ENCODE results near the gene ICA1. TPM values are rescaled to one million over a fixed set of nuclear protein-coding genes. Genes with fewer than 3 reads are reported as not detected.

Gene ICA1
- total RNA-seq, 3 donors from 2014 or later: 22.1 to 70.1 (median 45.7) TPM

DNA sequence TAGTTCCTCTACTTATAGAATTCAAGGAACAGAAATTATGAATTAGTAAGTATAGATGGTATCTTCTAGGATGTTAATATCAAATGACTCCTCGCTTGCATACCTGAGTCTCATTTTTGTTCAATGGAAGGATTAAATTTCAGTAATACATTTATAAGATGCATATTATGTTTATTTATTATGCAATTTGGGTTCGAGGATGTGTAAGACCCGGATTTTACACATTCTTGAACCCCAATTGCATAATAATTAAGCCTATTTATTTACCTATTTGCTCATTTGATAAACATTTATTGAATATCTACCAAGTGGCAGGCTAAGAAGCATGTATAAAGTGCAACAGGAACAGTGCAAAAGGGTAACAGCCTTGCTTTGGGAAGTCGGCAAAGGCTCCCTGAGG is 52.6 kb downstream of the ICA1 start:
- DNase-seq (ENCODE audit: low spot score in 2 of 2): no peak
- H3K9me3 ChIP-seq: no peaks in the 10 kb centered on the region
- H3K27ac ChIP-seq: no peak overlapping the region
- H3K4me3 ChIP-seq: no peak overlapping the region
- intact Hi-C loops (cut with DNase I; ENCODE audit: low total_unique reads): no loop called here
- H3K36me3 ChIP-seq: no peaks in the 10 kb centered on the region
- no peaks in the 10 kb centered on the region for H3K27me3 ChIP-seq
- TF ChIP-seq POLR2AphosphoS5 (IDR thresholded peaks at IDR 0.05) (no peak), POLR2A (IDR thresholded peaks at IDR 0.05) (no peak)
- TF ChIP-seq, protein P1, sequence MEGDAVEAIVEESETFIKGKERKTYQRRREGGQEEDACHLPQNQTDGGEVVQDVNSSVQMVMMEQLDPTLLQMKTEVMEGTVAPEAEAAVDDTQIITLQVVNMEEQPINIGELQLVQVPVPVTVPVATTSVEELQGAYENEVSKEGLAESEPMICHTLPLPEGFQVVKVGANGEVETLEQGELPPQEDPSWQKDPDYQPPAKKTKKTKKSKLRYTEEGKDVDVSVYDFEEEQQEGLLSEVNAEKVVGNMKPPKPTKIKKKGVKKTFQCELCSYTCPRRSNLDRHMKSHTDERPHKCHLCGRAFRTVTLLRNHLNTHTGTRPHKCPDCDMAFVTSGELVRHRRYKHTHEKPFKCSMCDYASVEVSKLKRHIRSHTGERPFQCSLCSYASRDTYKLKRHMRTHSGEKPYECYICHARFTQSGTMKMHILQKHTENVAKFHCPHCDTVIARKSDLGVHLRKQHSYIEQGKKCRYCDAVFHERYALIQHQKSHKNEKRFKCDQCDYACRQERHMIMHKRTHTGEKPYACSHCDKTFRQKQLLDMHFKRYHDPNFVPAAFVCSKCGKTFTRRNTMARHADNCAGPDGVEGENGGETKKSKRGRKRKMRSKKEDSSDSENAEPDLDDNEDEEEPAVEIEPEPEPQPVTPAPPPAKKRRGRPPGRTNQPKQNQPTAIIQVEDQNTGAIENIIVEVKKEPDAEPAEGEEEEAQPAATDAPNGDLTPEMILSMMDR (IDR thresholded peaks at IDR 0.05): no peak
- H3K4me1 ChIP-seq: peaks cover 0 to 3% of the 10 kb centered on the region in 2 donors

DNA sequence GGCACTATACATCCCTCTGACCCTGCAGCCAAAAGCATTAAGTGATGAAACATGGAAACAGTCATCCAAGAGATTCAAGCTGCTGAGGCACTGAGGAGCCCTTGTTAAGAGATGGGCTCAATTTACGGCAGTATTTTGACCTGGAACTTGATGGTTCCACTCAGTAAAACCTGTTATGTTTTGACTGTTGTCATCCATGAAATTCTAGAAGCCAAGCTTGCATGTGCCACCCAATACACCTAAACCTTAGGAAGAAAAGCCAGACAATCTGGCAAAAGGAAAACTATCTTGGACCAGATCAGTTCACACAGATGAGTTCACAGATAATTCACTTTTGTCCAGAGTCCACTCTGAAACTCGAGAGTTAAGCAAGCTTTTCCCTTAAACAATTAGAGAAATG is 53.2 kb downstream of the ICA1 start:
- intact Hi-C loops (cut with DNase I; ENCODE audit: low total_unique reads): no loop called here
- Histone ChIP-seq H3K4me1 (peaks cover 0 to 3% of the 10 kb centered on the region in 2 donors), H3K36me3 (no peaks in the 10 kb centered on the region), H3K9me3 (no peaks in the 10 kb centered on the region), H3K4me3 (no peak overlapping the region), H3K27me3 (no peaks in the 10 kb centered on the region), H3K27ac (no peak overlapping the region)
- no peak for DNase-seq (ENCODE audit: low spot score in 2 of 2)
- TF ChIP-seq, protein P1 (IDR thresholded peaks at IDR 0.05): no peak
- TF ChIP-seq POLR2A (IDR thresholded peaks at IDR 0.05): no peak
- no peak for TF ChIP-seq POLR2AphosphoS5 (IDR thresholded peaks at IDR 0.05)

DNA sequence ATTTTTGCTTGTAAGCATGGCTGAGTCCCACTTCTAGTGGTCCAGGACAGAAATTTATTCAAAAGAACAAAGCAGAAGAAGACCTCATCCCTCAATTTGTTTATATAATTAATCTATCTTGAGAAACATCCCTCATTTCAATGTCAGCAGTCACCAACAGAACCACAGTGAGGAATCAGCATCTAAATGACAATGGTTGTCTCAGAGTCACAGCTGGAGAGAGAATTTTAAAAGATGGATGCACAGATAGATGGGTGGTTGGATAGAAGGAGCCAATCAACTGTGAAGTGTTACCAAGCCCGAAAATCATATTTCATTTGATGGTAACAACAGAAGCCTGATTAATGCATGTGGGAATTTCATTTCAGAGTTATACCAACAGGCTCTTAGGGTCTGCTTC is 55.0 kb downstream of the ICA1 start:
- H3K27ac ChIP-seq: no peak overlapping the region
- H3K36me3 ChIP-seq: no peaks in the 10 kb centered on the region
- intact Hi-C loops (cut with DNase I; ENCODE audit: low total_unique reads): no loop called here
- H3K4me1 ChIP-seq: peaks cover 0 to 3% of the 10 kb centered on the region in 2 donors
- no peak for TF ChIP-seq POLR2AphosphoS5 (IDR thresholded peaks at IDR 0.05)
- no peak for TF ChIP-seq POLR2A (IDR thresholded peaks at IDR 0.05)
- TF ChIP-seq, protein P1 (IDR thresholded peaks at IDR 0.05): no peak
- H3K9me3 ChIP-seq: no peaks in the 10 kb centered on the region
- no peak overlapping the region for H3K4me3 ChIP-seq
- no peaks in the 10 kb centered on the region for H3K27me3 ChIP-seq
- DNase-seq (ENCODE audit: low spot score in 2 of 2): no peak

DNA sequence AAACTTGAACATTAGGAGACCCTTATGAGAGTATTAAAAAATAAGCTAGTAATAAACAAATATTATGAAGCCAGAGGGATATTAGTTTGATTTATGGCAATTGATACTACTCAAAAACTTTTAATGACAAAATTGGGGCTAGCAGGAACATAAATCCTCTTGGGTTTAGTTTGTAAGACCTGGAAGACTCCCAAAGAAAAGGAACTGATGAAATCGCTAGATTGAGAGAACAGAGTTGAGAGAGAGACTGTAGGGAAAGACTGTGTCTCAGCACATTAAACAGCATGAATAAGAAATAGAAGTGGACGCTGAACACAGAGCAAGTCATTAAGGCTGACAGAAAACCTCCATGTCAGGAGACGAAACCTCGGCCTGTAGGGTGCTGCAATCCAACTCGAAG is 56.4 kb downstream of the ICA1 start:
- H3K27ac ChIP-seq: peak overlapping the region in 1 of 2 donors; percentile 76
- intact Hi-C loops (cut with DNase I; ENCODE audit: low total_unique reads): no loop called here
- TF ChIP-seq, protein P1 (IDR thresholded peaks at IDR 0.05): no peak
- TF ChIP-seq POLR2A (IDR thresholded peaks at IDR 0.05) (no peak), POLR2AphosphoS5 (IDR thresholded peaks at IDR 0.05) (no peak)
- H3K36me3 ChIP-seq: no peaks in the 10 kb centered on the region
- H3K9me3 ChIP-seq: no peaks in the 10 kb centered on the region
- H3K4me3 ChIP-seq: no peak overlapping the region
- no peaks in the 10 kb centered on the region for H3K27me3 ChIP-seq
- DNase-seq (ENCODE audit: low spot score in 2 of 2): no peak
- H3K4me1 ChIP-seq: peaks cover 0 to 3% of the 10 kb centered on the region in 2 donors

DNA sequence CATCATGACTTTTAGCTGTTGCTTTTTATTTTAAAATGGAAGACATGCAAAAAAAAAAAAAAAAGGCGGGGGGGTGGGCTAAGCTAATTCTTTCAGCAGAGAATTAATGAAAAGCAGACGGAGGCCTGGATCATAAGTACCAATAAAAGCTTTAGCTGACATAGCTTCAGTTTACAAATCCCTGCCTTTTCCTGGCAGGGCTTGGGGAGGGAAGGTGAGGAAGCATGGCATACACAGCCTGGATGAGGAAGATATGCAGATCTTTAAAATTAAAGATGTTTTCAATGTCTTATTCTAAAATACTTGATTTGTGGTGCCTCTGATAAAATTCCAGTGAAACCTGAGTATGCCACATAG is 57.0 kb downstream of the ICA1 start:
- intact Hi-C loops (cut with DNase I; ENCODE audit: low total_unique reads): no loop called here
- Histone ChIP-seq H3K4me1 (peaks cover 0 to 3% of the 10 kb centered on the region in 2 donors), H3K27ac (peak overlapping the region in 1 of 2 donors; percentile 26), H3K4me3 (no peak overlapping the region), H3K27me3 (no peaks in the 10 kb centered on the region), H3K36me3 (no peaks in the 10 kb centered on the region), H3K9me3 (no peaks in the 10 kb centered on the region)
- DNase-seq (ENCODE audit: low spot score in 2 of 2): no peak
- TF ChIP-seq POLR2A (IDR thresholded peaks at IDR 0.05) (no peak), POLR2AphosphoS5 (IDR thresholded peaks at IDR 0.05) (no peak)
- TF ChIP-seq, protein P1 (IDR thresholded peaks at IDR 0.05): no peak

All from breast epithelium (tissue), 4 donors.